HCT116 (cell line): Measurements from ENCODE around the gene CEACAM5.

Experiments used
- EZH2phosphoT487 ChIP-seq: fragments of 200-600 bp; IDR thresholded peaks from 2 replicates; pipeline ENCODE4 v1.6.1; 2018; ENCODE audit warnings: antibody characterized with exemption, borderline replicate concordance
- TF ChIP-seq, protein P1 (sequence below), 3 experiments: fragments of 200-600 bp in 1 of 3; sonication (generic) in 1 of 3; IDR thresholded peaks in 2 of 3; conservative IDR thresholded peaks in 1 of 3; 2 replicates each; pipeline ENCODE4 v1.5.1; 2012 to 2017; ENCODE audit warnings: low read depth in 2 of 3, low read length in 2 of 3, antibody characterized with exemption in 1 of 3, borderline replicate concordance in 1 of 3, control low read depth in 1 of 3, mild to moderate bottlenecking in 1 of 3, mixed read lengths in 1 of 3, mixed run types in 1 of 3, moderate library complexity in 1 of 3; ENCODE audit not compliant: insufficient read depth in 1 of 3

DNA sequence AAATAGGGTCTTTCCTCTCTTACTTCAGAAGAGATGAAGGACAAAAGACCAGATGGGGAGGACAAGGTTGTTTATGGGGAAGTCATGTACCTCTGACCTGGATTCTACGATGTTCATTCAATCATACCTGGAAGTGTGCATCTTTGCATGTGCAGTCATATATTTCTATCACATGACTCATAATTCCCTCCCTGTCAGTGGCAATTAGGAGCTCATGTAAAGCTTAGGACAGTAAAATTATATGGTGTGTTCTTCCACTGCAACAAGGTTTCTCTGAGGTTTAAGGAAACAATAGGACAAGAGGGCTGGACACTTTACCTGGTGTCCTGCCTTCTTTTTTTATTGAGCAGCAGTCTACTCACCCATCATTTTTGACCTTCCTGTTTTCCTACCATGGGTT is 40.1 kb upstream of the CEACAM5 start:
- TF ChIP-seq EZH2phosphoT487 = no peak
- TF ChIP-seq, protein P1, sequence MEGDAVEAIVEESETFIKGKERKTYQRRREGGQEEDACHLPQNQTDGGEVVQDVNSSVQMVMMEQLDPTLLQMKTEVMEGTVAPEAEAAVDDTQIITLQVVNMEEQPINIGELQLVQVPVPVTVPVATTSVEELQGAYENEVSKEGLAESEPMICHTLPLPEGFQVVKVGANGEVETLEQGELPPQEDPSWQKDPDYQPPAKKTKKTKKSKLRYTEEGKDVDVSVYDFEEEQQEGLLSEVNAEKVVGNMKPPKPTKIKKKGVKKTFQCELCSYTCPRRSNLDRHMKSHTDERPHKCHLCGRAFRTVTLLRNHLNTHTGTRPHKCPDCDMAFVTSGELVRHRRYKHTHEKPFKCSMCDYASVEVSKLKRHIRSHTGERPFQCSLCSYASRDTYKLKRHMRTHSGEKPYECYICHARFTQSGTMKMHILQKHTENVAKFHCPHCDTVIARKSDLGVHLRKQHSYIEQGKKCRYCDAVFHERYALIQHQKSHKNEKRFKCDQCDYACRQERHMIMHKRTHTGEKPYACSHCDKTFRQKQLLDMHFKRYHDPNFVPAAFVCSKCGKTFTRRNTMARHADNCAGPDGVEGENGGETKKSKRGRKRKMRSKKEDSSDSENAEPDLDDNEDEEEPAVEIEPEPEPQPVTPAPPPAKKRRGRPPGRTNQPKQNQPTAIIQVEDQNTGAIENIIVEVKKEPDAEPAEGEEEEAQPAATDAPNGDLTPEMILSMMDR (IDR thresholded peaks at IDR 0.05 in 2 of 3, conservative IDR thresholded peaks at IDR 0.05 in 1 of 3; ENCODE audit: borderline replicate concordance in 1 of 3, insufficient read depth in 1 of 3, low read depth in 2 of 3, low read length in 2 of 3) = no peak
